ENCODE measurements around the gene PLXNA1. TPM values are rescaled to one million over a fixed set of nuclear protein-coding genes. Genes with fewer than 3 reads are reported as not detected.
A peak's percentile ranks its signal among the peaks of the same experiment; 100 is the strongest.

PLXNA1 gene
- total and polyA plus RNA-seq, 12 donors, result 14.3 to 29.7 (median 24.1) TPM

DNA sequence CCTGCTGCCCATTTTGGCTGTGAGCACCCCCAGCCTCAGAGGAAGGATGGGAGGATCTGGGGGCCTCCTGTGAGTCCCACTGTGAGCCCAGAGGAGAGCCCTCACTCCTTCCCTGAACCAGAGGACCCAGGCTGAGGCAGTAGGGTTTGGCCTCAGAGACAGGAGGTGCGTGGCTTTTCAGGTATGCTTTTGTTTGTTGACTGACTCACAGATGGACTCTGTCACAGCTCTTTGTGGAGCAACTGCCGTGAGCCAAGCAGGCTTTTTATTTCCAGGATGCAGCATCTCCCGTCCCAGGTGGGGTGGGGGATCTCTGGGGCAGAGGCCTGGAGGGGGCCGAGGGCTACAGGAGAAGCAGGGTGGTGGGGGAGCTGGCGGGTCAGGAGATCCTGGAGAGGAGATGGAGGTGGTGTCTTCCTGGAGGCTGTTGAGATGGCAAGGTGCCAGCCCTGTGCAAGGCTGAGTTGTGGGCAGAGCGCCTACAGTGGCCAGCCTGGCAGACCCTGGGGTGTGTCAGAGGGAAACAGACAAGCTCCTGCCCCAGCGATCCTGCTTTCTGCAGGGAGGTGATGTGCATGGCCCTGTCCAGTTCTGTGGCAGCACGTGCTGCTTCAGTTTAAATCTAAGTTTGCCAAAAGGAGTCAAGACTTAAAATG is 24.0 kb downstream of the PLXNA1 start:
- no peak overlapping the region for H3K4me3 ChIP-seq
- TF ChIP-seq, protein P1, sequence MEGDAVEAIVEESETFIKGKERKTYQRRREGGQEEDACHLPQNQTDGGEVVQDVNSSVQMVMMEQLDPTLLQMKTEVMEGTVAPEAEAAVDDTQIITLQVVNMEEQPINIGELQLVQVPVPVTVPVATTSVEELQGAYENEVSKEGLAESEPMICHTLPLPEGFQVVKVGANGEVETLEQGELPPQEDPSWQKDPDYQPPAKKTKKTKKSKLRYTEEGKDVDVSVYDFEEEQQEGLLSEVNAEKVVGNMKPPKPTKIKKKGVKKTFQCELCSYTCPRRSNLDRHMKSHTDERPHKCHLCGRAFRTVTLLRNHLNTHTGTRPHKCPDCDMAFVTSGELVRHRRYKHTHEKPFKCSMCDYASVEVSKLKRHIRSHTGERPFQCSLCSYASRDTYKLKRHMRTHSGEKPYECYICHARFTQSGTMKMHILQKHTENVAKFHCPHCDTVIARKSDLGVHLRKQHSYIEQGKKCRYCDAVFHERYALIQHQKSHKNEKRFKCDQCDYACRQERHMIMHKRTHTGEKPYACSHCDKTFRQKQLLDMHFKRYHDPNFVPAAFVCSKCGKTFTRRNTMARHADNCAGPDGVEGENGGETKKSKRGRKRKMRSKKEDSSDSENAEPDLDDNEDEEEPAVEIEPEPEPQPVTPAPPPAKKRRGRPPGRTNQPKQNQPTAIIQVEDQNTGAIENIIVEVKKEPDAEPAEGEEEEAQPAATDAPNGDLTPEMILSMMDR (IDR thresholded peaks at IDR 0.05), result no peak
- DNase-seq (no peak), ATAC-seq (no peak)
- H3K9me3 ChIP-seq, result no peaks in the 10 kb centered on the region
- H3K36me3 ChIP-seq, result peaks cover 0 to 25% (median 0%) of the 10 kb centered on the region in 9 donors
- WGBS, 2 donors, result 90 to 91% methylated on average over 8 of the region's 8 CpGs
- no peaks in the 10 kb centered on the region for H3K27me3 ChIP-seq
- H3K4me1 ChIP-seq, result peaks cover 2 to 58% (median 34%) of the 10 kb centered on the region in 9 donors
- intact Hi-C loops (cut with DNase I), result loop anchor here in 1 of 10 donors (10.0 kb wide), 1 partner anchor 538 kb away; no protein-coding TSS in a partner anchor
- H3K27ac ChIP-seq, result no peak overlapping the region

DNA sequence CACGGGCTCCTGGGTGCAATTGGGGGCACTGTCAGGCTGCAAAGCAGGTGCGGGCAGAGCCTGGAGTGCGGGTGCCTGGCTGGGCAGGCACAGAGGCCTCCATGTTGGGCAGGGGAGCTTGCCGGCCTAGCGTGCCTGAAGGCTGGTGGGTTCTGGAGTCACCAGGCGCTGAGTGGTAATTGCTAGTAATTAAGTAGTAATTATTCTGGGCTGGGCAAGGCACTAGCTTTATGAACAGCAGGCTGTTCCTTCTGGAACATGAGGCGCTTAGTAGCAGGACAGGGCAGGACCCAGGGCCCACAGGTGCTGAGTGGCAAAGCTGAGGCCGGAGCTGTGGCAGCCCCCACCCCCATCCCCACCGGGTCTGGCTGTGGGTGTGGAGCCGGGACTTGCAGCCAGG is 25.3 kb downstream of the PLXNA1 start:
- peaks cover 0 to 48% (median 24%) of the 10 kb centered on the region in 9 donors for H3K4me1 ChIP-seq
- no peaks in the 10 kb centered on the region for H3K27me3 ChIP-seq
- H3K4me3 ChIP-seq, result no peak overlapping the region
- intact Hi-C loops (cut with DNase I), result loop anchor here in 1 of 10 donors (10.0 kb wide), 1 partner anchor 537 kb away; no protein-coding TSS in a partner anchor
- H3K27ac ChIP-seq, result no peak overlapping the region
- H3K9me3 ChIP-seq, result no peaks in the 10 kb centered on the region
- DNase-seq, result no peak
- no peak for ATAC-seq
- TF ChIP-seq, protein P1 (IDR thresholded peaks at IDR 0.05), result no peak
- peaks cover 0 to 34% (median 0%) of the 10 kb centered on the region in 9 donors for H3K36me3 ChIP-seq
- 82 to 86% methylated on average over 10 of the region's 10 CpGs for WGBS, 2 donors

DNA sequence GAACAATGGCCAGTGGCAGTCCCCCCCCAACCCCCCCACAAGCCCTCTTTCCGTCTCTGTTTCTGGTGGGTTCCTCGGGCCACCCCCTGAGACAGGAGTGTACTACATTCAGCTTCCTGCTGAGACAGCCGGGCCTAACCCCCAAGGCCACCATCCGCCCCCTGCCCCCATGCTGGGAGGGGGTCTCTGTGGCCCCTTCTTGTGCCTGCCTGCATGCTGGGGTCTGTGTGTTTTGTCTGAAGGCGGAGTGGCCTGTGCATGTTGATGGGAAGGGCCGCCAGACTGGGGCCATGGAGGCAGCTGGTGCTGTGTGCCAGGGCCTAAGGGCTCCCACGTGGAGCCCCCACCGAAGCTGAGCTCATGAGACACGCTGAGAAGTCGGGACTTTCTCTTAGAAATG is 26.6 kb downstream of the PLXNA1 start:
- Histone ChIP-seq H3K36me3 (peaks cover 0 to 47% (median 7%) of the 10 kb centered on the region in 9 donors), H3K9me3 (no peaks in the 10 kb centered on the region), H3K27me3 (no peaks in the 10 kb centered on the region), H3K4me1 (peaks cover 0 to 42% (median 21%) of the 10 kb centered on the region in 9 donors), H3K4me3 (no peak overlapping the region), H3K27ac (no peak overlapping the region)
- intact Hi-C loops (cut with DNase I), result loop anchor here in 1 of 10 donors (10.0 kb wide), 1 partner anchor 535 kb away; no protein-coding TSS in a partner anchor
- DNase-seq (no peak), ATAC-seq (peak in 1 of 8 donors; percentile 18)
- TF ChIP-seq, protein P1 (IDR thresholded peaks at IDR 0.05), result no peak
- WGBS, 2 donors, result 60 to 63% methylated on average over 10 of the region's 10 CpGs

DNA sequence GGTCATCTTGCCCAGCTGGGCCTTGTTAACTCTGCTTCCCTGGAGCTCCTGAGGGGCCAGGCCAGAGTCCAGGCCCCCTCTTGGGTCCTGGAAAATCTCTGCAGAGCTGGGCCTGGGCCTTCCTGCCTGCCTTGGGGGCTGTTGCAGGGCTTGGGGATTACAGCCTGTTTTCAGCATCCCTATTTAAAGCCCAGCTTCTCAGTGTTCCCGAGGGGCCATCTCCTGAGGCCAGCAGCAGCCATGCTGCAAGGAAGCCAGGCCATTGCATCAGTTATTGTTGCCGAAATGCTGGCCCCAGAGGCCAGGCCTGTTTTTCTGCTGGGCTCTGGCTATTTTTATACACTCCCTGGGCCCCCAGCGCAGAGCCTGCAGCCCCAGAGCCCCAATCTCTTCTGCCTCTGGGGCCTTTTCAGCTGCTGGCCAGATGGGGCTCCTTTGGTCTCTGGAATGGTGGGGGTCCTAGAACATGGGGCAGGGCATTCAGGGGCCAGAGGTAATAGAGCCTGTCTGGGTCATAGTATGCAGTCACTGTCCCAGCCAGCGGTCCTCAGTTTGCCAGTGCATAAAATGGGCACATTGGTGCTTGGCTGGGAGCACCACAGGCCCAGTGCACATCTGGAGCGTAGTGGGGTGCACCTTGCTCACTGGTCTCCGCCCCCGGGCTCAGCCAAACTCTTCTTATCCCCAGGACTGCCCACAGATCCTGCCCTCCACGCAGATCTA is 28.5 kb downstream of the PLXNA1 start:
- 84% methylated on average over 8 of the region's 8 CpGs for WGBS, 2 donors
- Histone ChIP-seq H3K27ac (peak overlapping the region in 1 of 10 donors; percentile 33), H3K4me3 (no peak overlapping the region), H3K4me1 (peaks cover 0 to 42% (median 21%) of the 10 kb centered on the region in 9 donors), H3K36me3 (peaks cover 0 to 55% (median 8%) of the 10 kb centered on the region in 9 donors), H3K27me3 (no peaks in the 10 kb centered on the region), H3K9me3 (no peaks in the 10 kb centered on the region)
- ATAC-seq (peak in 5 of 8 donors; percentile 23 to 57 (median 40)), DNase-seq (peak; percentile 36 to 38)
- intact Hi-C loops (cut with DNase I), result no loop called here
- TF ChIP-seq, protein P1 (IDR thresholded peaks at IDR 0.05), result no peak

Data from heart right ventricle (tissue), 16 donors.